SK-N-SH (cell line): Measurements from ENCODE around the gene MARCHF3. TPM values are rescaled to one million over a fixed set of nuclear protein-coding genes. Genes with fewer than 3 reads are reported as not detected.
A peak's percentile ranks its signal among the peaks of the same experiment; 100 is the strongest.

Experiments used
- CTCF ChIA-PET: fragments of 300-600, 350-600 bp; formaldehyde crosslinking; extraction: SDS; loops from one replicate; lab custom pipeline; 2021; lab: Yijun Ruan, JAX
- POLR2A ChIA-PET: fragments of 350-600 bp; sonication (Branson Sonifier 250); formaldehyde crosslinking; extraction: SDS; loops from one replicate; lab custom pipeline; 2020; ENCODE audit warnings: antibody characterized with exemption, inconsistent platforms; lab: Yijun Ruan, JAX
- DNase-seq: peaks from one replicate; pipeline ENCODE4 v3.0.0; 2012
- H2AFZ ChIP-seq: fragments of 200-600 bp; sonication (generic); 2 replicates; pipeline ENCODE4 v1.8.1; 2016; ENCODE audit warnings: antibody characterized with exemption, mild to moderate bottlenecking, low read depth
- H3F3A ChIP-seq: fragments of 200-600 bp; sonication (generic); replicated peaks from 2 replicates; pipeline ENCODE3; 2016; ENCODE audit warnings: antibody characterized with exemption, mild to moderate bottlenecking; ENCODE audit not compliant: insufficient read depth
- H3K27ac ChIP-seq, 2 experiments: fragments of 200-500 bp in 1 of 2; fragments of 200-600 bp in 1 of 2; sonication (Bioruptor generic) in 1 of 2; sonication (generic), shearing (Covaris generic) in 1 of 2; 2 replicates each; pipeline versions ENCODE4 v1.5.1 to v1.6.1; 2014 to 2016; ENCODE audit warnings: low read depth in 2 of 2, inconsistent platforms in 1 of 2, low read length in 1 of 2, mild to moderate bottlenecking in 1 of 2, mixed read lengths in 1 of 2
- H3K27me3 ChIP-seq: fragments of 200-600 bp; sonication (generic), shearing (Covaris generic); 2 replicates; pipeline ENCODE4 v1.6.1; 2016; ENCODE audit warnings: mixed run types; ENCODE audit not compliant: insufficient read depth
- H3K36me3 ChIP-seq, 2 experiments: fragments of 200-500 bp in 1 of 2; fragments of 200-600 bp in 1 of 2; sonication (Bioruptor generic) in 1 of 2; sonication (generic) in 1 of 2; replicated peaks in 1 of 2; 2 replicates each; pipeline versions ENCODE3 to v1.5.1; 2014 to 2016; ENCODE audit warnings: low read length in 1 of 2, mild to moderate bottlenecking in 1 of 2; ENCODE audit not compliant: insufficient read depth in 2 of 2, control insufficient read depth in 1 of 2
- H3K4me1 ChIP-seq, 2 experiments: fragments of 200-500 bp in 1 of 2; fragments of 200-600 bp in 1 of 2; sonication (Bioruptor generic) in 1 of 2; sonication (generic), shearing (Covaris generic) in 1 of 2; 2 replicates each; pipeline versions ENCODE4 v1.5.1 to v1.6.1; 2014 to 2016; ENCODE audit warnings: low read depth in 1 of 2, low read length in 1 of 2, mixed run types in 1 of 2; ENCODE audit not compliant: insufficient read depth in 2 of 2, control insufficient read depth in 1 of 2
- H3K4me2 ChIP-seq: fragments of 200-600 bp; sonication (generic), shearing (Covaris generic); 2 replicates; pipeline ENCODE4 v1.6.1; 2017; ENCODE audit warnings: mixed run types
- H3K4me3 ChIP-seq, 2 experiments: fragments of 200-500 bp in 1 of 2; fragments of 200-600 bp in 1 of 2; sonication (Bioruptor generic) in 1 of 2; sonication (generic), shearing (Covaris generic) in 1 of 2; 2 replicates each; pipeline versions ENCODE4 v1.5.1 to v1.8.1; 2014 to 2016; ENCODE audit warnings: low read depth in 2 of 2, inconsistent platforms in 1 of 2, low read length in 1 of 2, mild to moderate bottlenecking in 1 of 2, mixed read lengths in 1 of 2, moderate library complexity in 1 of 2
- H3K79me2 ChIP-seq: fragments of 200-600 bp; sonication (generic); 2 replicates; pipeline ENCODE4 v1.8.1; 2017; ENCODE audit warnings: mild to moderate bottlenecking; ENCODE audit not compliant: insufficient read depth
- H3K9ac ChIP-seq: fragments of 200-600 bp; sonication (generic); 2 replicates; pipeline ENCODE4 v1.6.1; 2017; ENCODE audit warnings: mixed run types
- H3K9me2 ChIP-seq: fragments of 200-600 bp; sonication (generic); 2 replicates; pipeline ENCODE4 v1.6.1; 2017; ENCODE audit warnings: mixed run types
- H3K9me3 ChIP-seq: fragments of 200-600 bp; sonication (generic); 2 replicates; pipeline ENCODE4 v1.6.1; 2017; ENCODE audit warnings: mixed run types, mild to moderate bottlenecking, moderate library complexity
- H4K20me1 ChIP-seq: fragments of 200-600 bp; sonication (generic); 2 replicates; pipeline ENCODE4 v1.6.1; 2017; ENCODE audit warnings: mild to moderate bottlenecking, mixed run types; ENCODE audit not compliant: insufficient read depth
- CHD2 ChIP-seq: fragments of 150-350 bp; IDR thresholded peaks from 2 replicates; pipeline ENCODE4 v1.6.1; 2018; ENCODE audit warnings: low read length; ENCODE audit not compliant: partially characterized antibody
- ELF1 ChIP-seq: IDR thresholded peaks from 2 replicates; pipeline ENCODE4 v1.4.0; 2012
- EZH2phosphoT487 ChIP-seq: fragments of 200-600 bp; sonication (generic); IDR thresholded peaks from 2 replicates; pipeline ENCODE4 v1.6.1; 2017; ENCODE audit warnings: low read depth, mixed run types, mild to moderate bottlenecking, antibody characterized with exemption, moderate library complexity, borderline replicate concordance
- FOXJ3 ChIP-seq: sonication (generic); formaldehyde crosslinking; IDR thresholded peaks from 2 replicates; pipeline ENCODE4 v1.5.1; 2020; ENCODE audit warnings: mild to moderate bottlenecking, missing genetic modification reagents
- FOXM1 ChIP-seq: IDR thresholded peaks from 2 replicates; pipeline ENCODE4 v1.4.0; 2012; ENCODE audit warnings: low read depth, mild to moderate bottlenecking
- GABPA ChIP-seq: IDR thresholded peaks from 2 replicates; pipeline ENCODE4 v1.4.0; 2012; ENCODE audit warnings: low read depth, mild to moderate bottlenecking
- GATA2 ChIP-seq: sonication (generic); formaldehyde crosslinking; IDR thresholded peaks from 2 replicates; pipeline ENCODE4 v1.5.0; 2020; ENCODE audit warnings: mild to moderate bottlenecking, missing genetic modification reagents
- IRF3 ChIP-seq: fragments of 150-350 bp; IDR thresholded peaks from 2 replicates; pipeline ENCODE4 v1.6.1; 2016; ENCODE audit warnings: mild to moderate bottlenecking, low read depth, low read length
- MEF2A ChIP-seq: IDR thresholded peaks from 2 replicates; pipeline ENCODE4 v1.4.0; 2012; ENCODE audit warnings: low read depth, borderline replicate concordance
- MXI1 ChIP-seq: IDR thresholded peaks from 2 replicates; pipeline ENCODE4 v1.6.1; 2012; ENCODE audit warnings: mild to moderate bottlenecking, low read depth, low read length, improper control_type of control experiment
- NFIC ChIP-seq: IDR thresholded peaks from 2 replicates; pipeline ENCODE4 v1.4.0; 2012; ENCODE audit warnings: borderline replicate concordance
- NRF1 ChIP-seq: IDR thresholded peaks from 2 replicates; pipeline ENCODE4 v1.6.1; 2012; ENCODE audit warnings: low read depth, mild to moderate bottlenecking, low read length
- PBX3 ChIP-seq: IDR thresholded peaks from 2 replicates; pipeline ENCODE4; 2012
- POLR2AphosphoS5 ChIP-seq: IDR thresholded peaks from 2 replicates; pipeline ENCODE4 v1.6.1; 2012; ENCODE audit warnings: low read depth, low read length
- RFX5 ChIP-seq: IDR thresholded peaks from 2 replicates; pipeline ENCODE4 v1.6.1; 2012; ENCODE audit warnings: mild to moderate bottlenecking, improper control_type of control experiment, low read length
- RXRA ChIP-seq: IDR thresholded peaks from 2 replicates; pipeline ENCODE4 v1.4.0; 2012; ENCODE audit warnings: low read depth, mild to moderate bottlenecking, borderline replicate concordance
- SIN3A ChIP-seq: IDR thresholded peaks from 2 replicates; pipeline ENCODE4 v1.6.1; 2012; ENCODE audit warnings: low read depth, mild to moderate bottlenecking, low read length, moderate library complexity, borderline replicate concordance
- SMC3 ChIP-seq: IDR thresholded peaks from 2 replicates; pipeline ENCODE4 v1.6.1; 2012; ENCODE audit warnings: low read depth, low read length, improper control_type of control experiment
- TCF12 ChIP-seq: IDR thresholded peaks from 2 replicates; pipeline ENCODE4 v1.4.0; 2012
- TEAD4 ChIP-seq: IDR thresholded peaks from 2 replicates; pipeline ENCODE4 v1.4.0; 2012; ENCODE audit warnings: mild to moderate bottlenecking, borderline replicate concordance; ENCODE audit not compliant: insufficient read depth
- ZBTB33 ChIP-seq: IDR thresholded peaks from 2 replicates; pipeline ENCODE4 v1.4.0; 2012; ENCODE audit warnings: low read depth, borderline replicate concordance
- WGBS: methylation state at CpG from one replicate; pipeline ENCODE4 v1.1.6; 2017; ENCODE audit warnings: low lambda C conversion rate; 5-methylcytosine and 5-hydroxymethylcytosine counted together
- polyA plus RNA-seq, 3 experiments: library from polyadenylated mRNA; depleted of rRNA; stranded (reverse); fragments of >200 nt; gene quantifications; 2 replicates each; pipeline ENCODE4 v1.2.3, GENCODE V29; 2012
- TF ChIP-seq, protein P1 (sequence below): IDR thresholded peaks from 2 replicates; pipeline ENCODE4 v1.6.1; 2012; ENCODE audit warnings: mild to moderate bottlenecking, low read depth, low read length, moderate library complexity
- TF ChIP-seq, protein P2 (sequence below): fragments of 200-600 bp; sonication (generic); IDR thresholded peaks from 2 replicates; pipeline ENCODE4 v1.6.1; 2017; ENCODE audit warnings: antibody characterized with exemption, mild to moderate bottlenecking, moderate library complexity

MARCHF3 gene
- polyA plus RNA-seq, 1 of the 3 experiments (the other 2 are of a cell fraction), result 21.5 TPM

GRCh38 chr5:126970517-126971017, 59.8 kb downstream of the MARCHF3 start (continued):
- TF ChIP-seq IRF3 (no peak), PBX3 (peak; percentile 96), NRF1 (no peak), MXI1 (no peak), ZBTB33 (0 out of 2 replicates have a peak, but pooled peaks have one; percentile 69), RXRA (peak; percentile 86; the same call in 1 of the 2 replicates)

GRCh38 chr5:126969548-126969947, 60.8 kb downstream of the MARCHF3 start:
- H2AFZ ChIP-seq, result no peak overlapping the region
- H3K9me3 ChIP-seq, result no peaks in the 10 kb centered on the region
- H3K27me3 ChIP-seq, result no peaks in the 10 kb centered on the region
- peaks cover 11 to 19% of the 10 kb centered on the region in 2 experiments; a peak in 3 of 4 replicates for H3K4me1 ChIP-seq
- ChIA-PET POLR2A (no interaction called here), CTCF (no interaction called here)
- no peaks in the 10 kb centered on the region; the same call in 1 of the 2 replicates for H3K79me2 ChIP-seq
- DNase-seq, result no peak
- no peaks in the 10 kb centered on the region for H3K36me3 ChIP-seq
- peaks cover 17% of the 10 kb centered on the region for H3F3A ChIP-seq
- 95% methylated on average over 2 of the region's 2 CpGs for WGBS
- no peak overlapping the region for H3K4me2 ChIP-seq
- H4K20me1 ChIP-seq, result no peaks in the 10 kb centered on the region
- H3K27ac ChIP-seq, result peak overlapping the region; percentile 8 to 67; a peak in 1 of 4 replicates
- no peak overlapping the region for H3K9ac ChIP-seq
- H3K4me3 ChIP-seq, result no peak overlapping the region
- H3K9me2 ChIP-seq, result no peaks in the 10 kb centered on the region
- TF ChIP-seq MEF2A (no peak), FOXM1 (no peak), EZH2phosphoT487 (no peak), NRF1 (no peak), FOXJ3 (no peak), CHD2 (no peak), TCF12 (no peak), SMC3 (no peak), SIN3A (no peak), TEAD4 (no peak), NFIC (no peak), RFX5 (no peak), POLR2AphosphoS5 (no peak), ELF1 (no peak), RXRA (no peak), GATA2 (CRISPR knock-in tag) (no peak), GABPA (no peak)
- TF ChIP-seq, protein P1, sequence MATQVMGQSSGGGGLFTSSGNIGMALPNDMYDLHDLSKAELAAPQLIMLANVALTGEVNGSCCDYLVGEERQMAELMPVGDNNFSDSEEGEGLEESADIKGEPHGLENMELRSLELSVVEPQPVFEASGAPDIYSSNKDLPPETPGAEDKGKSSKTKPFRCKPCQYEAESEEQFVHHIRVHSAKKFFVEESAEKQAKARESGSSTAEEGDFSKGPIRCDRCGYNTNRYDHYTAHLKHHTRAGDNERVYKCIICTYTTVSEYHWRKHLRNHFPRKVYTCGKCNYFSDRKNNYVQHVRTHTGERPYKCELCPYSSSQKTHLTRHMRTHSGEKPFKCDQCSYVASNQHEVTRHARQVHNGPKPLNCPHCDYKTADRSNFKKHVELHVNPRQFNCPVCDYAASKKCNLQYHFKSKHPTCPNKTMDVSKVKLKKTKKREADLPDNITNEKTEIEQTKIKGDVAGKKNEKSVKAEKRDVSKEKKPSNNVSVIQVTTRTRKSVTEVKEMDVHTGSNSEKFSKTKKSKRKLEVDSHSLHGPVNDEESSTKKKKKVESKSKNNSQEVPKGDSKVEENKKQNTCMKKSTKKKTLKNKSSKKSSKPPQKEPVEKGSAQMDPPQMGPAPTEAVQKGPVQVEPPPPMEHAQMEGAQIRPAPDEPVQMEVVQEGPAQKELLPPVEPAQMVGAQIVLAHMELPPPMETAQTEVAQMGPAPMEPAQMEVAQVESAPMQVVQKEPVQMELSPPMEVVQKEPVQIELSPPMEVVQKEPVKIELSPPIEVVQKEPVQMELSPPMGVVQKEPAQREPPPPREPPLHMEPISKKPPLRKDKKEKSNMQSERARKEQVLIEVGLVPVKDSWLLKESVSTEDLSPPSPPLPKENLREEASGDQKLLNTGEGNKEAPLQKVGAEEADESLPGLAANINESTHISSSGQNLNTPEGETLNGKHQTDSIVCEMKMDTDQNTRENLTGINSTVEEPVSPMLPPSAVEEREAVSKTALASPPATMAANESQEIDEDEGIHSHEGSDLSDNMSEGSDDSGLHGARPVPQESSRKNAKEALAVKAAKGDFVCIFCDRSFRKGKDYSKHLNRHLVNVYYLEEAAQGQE, result no peak
- TF ChIP-seq, protein P2, sequence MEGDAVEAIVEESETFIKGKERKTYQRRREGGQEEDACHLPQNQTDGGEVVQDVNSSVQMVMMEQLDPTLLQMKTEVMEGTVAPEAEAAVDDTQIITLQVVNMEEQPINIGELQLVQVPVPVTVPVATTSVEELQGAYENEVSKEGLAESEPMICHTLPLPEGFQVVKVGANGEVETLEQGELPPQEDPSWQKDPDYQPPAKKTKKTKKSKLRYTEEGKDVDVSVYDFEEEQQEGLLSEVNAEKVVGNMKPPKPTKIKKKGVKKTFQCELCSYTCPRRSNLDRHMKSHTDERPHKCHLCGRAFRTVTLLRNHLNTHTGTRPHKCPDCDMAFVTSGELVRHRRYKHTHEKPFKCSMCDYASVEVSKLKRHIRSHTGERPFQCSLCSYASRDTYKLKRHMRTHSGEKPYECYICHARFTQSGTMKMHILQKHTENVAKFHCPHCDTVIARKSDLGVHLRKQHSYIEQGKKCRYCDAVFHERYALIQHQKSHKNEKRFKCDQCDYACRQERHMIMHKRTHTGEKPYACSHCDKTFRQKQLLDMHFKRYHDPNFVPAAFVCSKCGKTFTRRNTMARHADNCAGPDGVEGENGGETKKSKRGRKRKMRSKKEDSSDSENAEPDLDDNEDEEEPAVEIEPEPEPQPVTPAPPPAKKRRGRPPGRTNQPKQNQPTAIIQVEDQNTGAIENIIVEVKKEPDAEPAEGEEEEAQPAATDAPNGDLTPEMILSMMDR, result no peak
